Body of pancreas (tissue), 4 donors: ENCODE data around the gene GJB4.

Experiments
- CTCF ChIP-seq, 7 experiments: fragments of 450-650 bp in 4 of 7; fragments of 200-600 bp in 3 of 7; sonication (generic) in 3 of 7; IDR thresholded peaks; one replicate each; pipeline ENCODE4 v1.5.1; 2016 to 2019; ENCODE audit warnings: antibody characterized with exemption in 7 of 7
- POLR2A ChIP-seq, 3 donors: fragments of 450-650 bp; IDR thresholded peaks; one replicate each; pipeline ENCODE4 v1.6.1; 2016; ENCODE audit warnings: antibody characterized with exemption in 3 of 3, mild to moderate bottlenecking in 2 of 3

- TF ChIP-seq CTCF (IDR thresholded peaks at IDR 0.05) = no peak
- TF ChIP-seq POLR2A (IDR thresholded peaks at IDR 0.05) = no peak
Observed at GRCh38 chr1:34762474-34763141, 3.1 kb downstream of the GJB4 start.
